Body of pancreas (tissue), 4 donors: ENCODE results near the gene PIEZO2.

Experiments used
- POLR2A ChIP-seq, 3 donors: fragments of 450-650 bp; IDR thresholded peaks; one replicate each; pipeline ENCODE4 v1.6.1; 2016; ENCODE audit warnings: antibody characterized with exemption in 3 of 3, mild to moderate bottlenecking in 2 of 3
- TF ChIP-seq, protein P1 (sequence below), 7 experiments: fragments of 450-650 bp in 4 of 7; fragments of 200-600 bp in 3 of 7; sonication (generic) in 3 of 7; IDR thresholded peaks; one replicate each; pipeline ENCODE4 v1.5.1; 2016 to 2019; ENCODE audit warnings: antibody characterized with exemption in 7 of 7

DNA sequence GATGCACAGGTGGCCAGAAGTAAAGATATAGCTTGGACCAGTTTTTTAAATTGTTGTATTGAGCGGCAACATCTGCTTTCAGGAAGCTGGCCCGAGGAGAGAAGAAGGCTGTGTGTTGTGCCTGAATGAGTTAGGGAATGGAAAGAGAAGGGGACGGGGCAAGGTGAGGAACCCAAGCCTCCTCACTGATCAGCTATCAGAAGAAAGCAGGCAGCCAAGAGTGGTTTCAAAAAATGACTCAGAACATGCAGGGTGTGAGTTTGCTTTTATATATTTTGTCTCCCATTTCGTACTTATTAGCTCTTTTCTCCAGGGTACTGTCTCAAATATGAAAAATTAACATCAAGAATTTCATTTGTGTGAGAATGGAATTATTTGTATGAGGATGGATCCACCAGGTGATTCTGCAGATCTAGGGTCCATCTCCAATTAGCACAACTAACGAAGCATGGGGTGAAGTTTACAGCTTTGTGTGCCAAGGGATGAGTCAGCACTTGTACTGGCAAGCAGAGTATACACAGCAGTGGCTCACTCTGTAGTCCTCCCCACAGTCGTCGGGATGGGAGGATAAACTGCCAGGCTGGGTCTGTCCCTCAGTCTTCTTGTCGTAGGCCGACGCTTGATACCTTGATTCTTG is 175.7 kb downstream of the PIEZO2 start:
- TF ChIP-seq, protein P1, sequence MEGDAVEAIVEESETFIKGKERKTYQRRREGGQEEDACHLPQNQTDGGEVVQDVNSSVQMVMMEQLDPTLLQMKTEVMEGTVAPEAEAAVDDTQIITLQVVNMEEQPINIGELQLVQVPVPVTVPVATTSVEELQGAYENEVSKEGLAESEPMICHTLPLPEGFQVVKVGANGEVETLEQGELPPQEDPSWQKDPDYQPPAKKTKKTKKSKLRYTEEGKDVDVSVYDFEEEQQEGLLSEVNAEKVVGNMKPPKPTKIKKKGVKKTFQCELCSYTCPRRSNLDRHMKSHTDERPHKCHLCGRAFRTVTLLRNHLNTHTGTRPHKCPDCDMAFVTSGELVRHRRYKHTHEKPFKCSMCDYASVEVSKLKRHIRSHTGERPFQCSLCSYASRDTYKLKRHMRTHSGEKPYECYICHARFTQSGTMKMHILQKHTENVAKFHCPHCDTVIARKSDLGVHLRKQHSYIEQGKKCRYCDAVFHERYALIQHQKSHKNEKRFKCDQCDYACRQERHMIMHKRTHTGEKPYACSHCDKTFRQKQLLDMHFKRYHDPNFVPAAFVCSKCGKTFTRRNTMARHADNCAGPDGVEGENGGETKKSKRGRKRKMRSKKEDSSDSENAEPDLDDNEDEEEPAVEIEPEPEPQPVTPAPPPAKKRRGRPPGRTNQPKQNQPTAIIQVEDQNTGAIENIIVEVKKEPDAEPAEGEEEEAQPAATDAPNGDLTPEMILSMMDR (IDR thresholded peaks at IDR 0.05): no peak
- no peak for TF ChIP-seq POLR2A (IDR thresholded peaks at IDR 0.05)
